MCF 10A (cell line): ENCODE measurements around the gene PTGES3L. TPM values are rescaled to one million over a fixed set of nuclear protein-coding genes. Genes with fewer than 3 reads are reported as not detected.

ENCODE experiments used
- BruUV-seq: library from RNA; stranded (reverse); fragments of 400-500 nt; replicated peaks from 2 replicates; lab custom pipeline; 2021; lab: Mats Ljungman, UMichigan
- CTCF ChIA-PET: fragments of 300-600 bp; sonication (Branson Sonifier 250); formaldehyde crosslinking; extraction: SDS; loops from one replicate; lab custom pipeline; 2021; ENCODE audit warnings: antibody characterized with exemption, inconsistent platforms; lab: Yijun Ruan, JAX
- POLR2A ChIA-PET: fragments of 300-600, 350-650 bp; sonication (Branson Sonifier 250); formaldehyde crosslinking; extraction: SDS; loops from one replicate; lab custom pipeline; 2020; ENCODE audit warnings: antibody characterized with exemption, inconsistent platforms; lab: Yijun Ruan, JAX
- DNase-seq: peaks from one replicate; pipeline ENCODE4 v3.0.0-alpha.2; 2018; ENCODE audit not compliant: unreplicated experiment
- H3K27ac Mint-ChIP-seq: one replicate; pipeline ENCODE4 v1.8.0; 2022; ENCODE audit warnings: mild to moderate bottlenecking, low read depth, mixed read lengths; ENCODE audit not compliant: unreplicated experiment
- H3K27me3 Mint-ChIP-seq: one replicate; pipeline ENCODE4 v1.8.0; 2022; ENCODE audit warnings: mixed read lengths; ENCODE audit not compliant: insufficient read depth, unreplicated experiment
- H3K36me3 Mint-ChIP-seq: one replicate; pipeline ENCODE4 v1.8.0; 2022; ENCODE audit warnings: mild to moderate bottlenecking, moderate library complexity, mixed read lengths; ENCODE audit not compliant: insufficient read depth, unreplicated experiment
- H3K4me1 Mint-ChIP-seq: one replicate; pipeline ENCODE4 v1.8.0; 2022; ENCODE audit warnings: mixed read lengths; ENCODE audit not compliant: insufficient read depth, unreplicated experiment
- H3K4me3 Mint-ChIP-seq: one replicate; pipeline ENCODE4 v1.8.0; 2022; ENCODE audit warnings: mild to moderate bottlenecking, moderate library complexity, mixed read lengths; ENCODE audit not compliant: unreplicated experiment
- H3K9me3 Mint-ChIP-seq: one replicate; pipeline ENCODE4 v1.8.0; 2022; ENCODE audit warnings: mixed read lengths; ENCODE audit not compliant: unreplicated experiment
- intact Hi-C: fragments of 100-400 bp; cut with micrococcal nuclease; formaldehyde crosslinking; loops from 2 replicates; pipeline ENCODE4 v1.14.1; 2022
- total RNA-seq: library from RNA; stranded (reverse); gene quantifications from 2 replicates; pipeline ENCODE4 v1.2.3, GENCODE V29; 2022
- TF ChIP-seq, protein P1 (sequence below): fragments of 200-600 bp; IDR thresholded peaks from one replicate; pipeline ENCODE4 v1.8.0; 2022; ENCODE audit warnings: antibody characterized with exemption, mild to moderate bottlenecking; ENCODE audit not compliant: unreplicated experiment

PTGES3L gene
- total RNA-seq, 1 experiment from 2014 or later: 0.96 TPM

DNA sequence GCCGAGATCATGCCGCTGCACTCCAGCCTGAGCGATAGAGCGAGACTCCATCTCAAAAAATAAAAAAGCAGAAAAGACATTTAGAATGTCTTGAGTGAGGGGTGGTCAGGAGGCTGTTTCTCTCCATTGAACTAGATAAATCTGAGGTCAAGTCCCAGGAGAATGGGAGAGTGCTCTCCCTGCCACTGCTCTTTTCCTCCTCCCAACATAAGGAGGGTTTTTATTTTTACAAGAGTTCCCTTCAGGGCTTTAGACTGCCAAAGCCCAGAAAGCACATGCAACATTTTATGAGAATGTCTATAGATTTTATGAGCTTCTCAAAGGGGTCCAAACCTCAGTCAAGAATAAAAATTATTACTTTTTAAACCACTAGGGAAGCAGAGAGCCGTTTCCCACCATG, 46.7 kb upstream of the PTGES3L start:
- POLR2A ChIA-PET: interaction anchor here (0.6 to 0.7 kb wide), 3 partner anchors 36 to 587 kb away, joined by 3 read pairs; no protein-coding TSS in a partner anchor
- H3K27me3 Mint-ChIP-seq: no peaks in the 10 kb centered on the region
- intact Hi-C loops: loop anchor here (10.0 kb wide), 1 partner anchor 308 kb away; no protein-coding TSS in a partner anchor
- TF ChIP-seq, protein P1, sequence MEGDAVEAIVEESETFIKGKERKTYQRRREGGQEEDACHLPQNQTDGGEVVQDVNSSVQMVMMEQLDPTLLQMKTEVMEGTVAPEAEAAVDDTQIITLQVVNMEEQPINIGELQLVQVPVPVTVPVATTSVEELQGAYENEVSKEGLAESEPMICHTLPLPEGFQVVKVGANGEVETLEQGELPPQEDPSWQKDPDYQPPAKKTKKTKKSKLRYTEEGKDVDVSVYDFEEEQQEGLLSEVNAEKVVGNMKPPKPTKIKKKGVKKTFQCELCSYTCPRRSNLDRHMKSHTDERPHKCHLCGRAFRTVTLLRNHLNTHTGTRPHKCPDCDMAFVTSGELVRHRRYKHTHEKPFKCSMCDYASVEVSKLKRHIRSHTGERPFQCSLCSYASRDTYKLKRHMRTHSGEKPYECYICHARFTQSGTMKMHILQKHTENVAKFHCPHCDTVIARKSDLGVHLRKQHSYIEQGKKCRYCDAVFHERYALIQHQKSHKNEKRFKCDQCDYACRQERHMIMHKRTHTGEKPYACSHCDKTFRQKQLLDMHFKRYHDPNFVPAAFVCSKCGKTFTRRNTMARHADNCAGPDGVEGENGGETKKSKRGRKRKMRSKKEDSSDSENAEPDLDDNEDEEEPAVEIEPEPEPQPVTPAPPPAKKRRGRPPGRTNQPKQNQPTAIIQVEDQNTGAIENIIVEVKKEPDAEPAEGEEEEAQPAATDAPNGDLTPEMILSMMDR: no peak
- DNase-seq: no peak
- H3K9me3 Mint-ChIP-seq: no peaks in the 10 kb centered on the region
- H3K36me3 Mint-ChIP-seq: peaks cover 5% of the 10 kb centered on the region
- no peak overlapping the region for H3K27ac Mint-ChIP-seq
- H3K4me1 Mint-ChIP-seq: peaks cover 12% of the 10 kb centered on the region
- H3K4me3 Mint-ChIP-seq: no peak overlapping the region
- CTCF ChIA-PET: interaction anchor here (0.7 kb wide), 1 partner anchor 97 kb away, joined by 3 read pairs; no protein-coding TSS in a partner anchor
- BruUV-seq: no TSS peak

DNA sequence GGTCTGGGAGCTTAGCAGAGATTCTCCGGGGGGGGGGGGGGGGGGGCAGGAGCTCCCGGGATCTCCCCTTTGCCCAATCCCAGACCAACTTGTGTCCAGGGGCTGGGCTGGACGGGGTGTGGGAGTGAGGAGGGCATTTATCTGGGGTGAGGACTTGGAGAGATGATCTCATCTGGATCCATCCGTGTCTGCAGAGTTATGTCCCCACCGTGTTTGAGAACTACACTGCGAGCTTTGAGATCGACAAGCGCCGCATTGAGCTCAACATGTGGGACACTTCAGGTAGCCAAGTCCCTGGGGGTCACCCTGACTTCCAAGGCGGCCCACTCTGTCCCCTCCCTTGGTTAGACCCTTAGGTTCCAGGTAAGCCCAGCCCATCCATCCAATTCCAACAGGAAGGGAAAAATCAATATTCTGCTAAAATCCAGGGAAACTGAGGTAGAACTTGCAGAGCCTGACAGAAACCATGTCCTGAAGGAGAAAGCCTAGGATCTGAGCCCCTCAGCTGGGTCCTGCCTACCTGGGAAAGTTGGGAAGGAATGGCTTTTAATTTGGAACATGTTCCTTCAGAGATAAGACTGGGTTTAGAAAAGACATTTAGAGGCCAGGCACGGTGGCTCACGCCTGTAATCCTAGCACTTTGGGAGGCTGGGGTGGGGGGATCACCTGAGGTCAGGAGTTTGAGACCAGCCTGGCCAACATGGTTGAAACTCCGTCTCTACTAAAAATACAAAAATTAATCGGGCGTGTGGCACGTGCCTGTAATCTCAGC, 46.1 kb upstream of the PTGES3L start:
- intact Hi-C loops: loop anchor here (10.0 kb wide), 1 partner anchor 309 kb away; no protein-coding TSS in a partner anchor
- CTCF ChIA-PET: interaction anchor here (0.6 kb wide), 1 partner anchor 190 kb away, joined by 3 read pairs; no protein-coding TSS in a partner anchor
- POLR2A ChIA-PET: interaction anchor here (0.6 to 5.9 kb wide), 2 partner anchors 27 to 334 kb away, joined by 3 to 58 read pairs; partner anchors contain the start of gene RPL27
- Mint-ChIP-seq H3K4me1 (peaks cover 12% of the 10 kb centered on the region), H3K9me3 (no peaks in the 10 kb centered on the region), H3K27ac (no peak overlapping the region), H3K27me3 (no peaks in the 10 kb centered on the region), H3K36me3 (peaks cover 12% of the 10 kb centered on the region), H3K4me3 (peak overlapping the region; percentile 39)
- BruUV-seq: no TSS peak
- no peak for DNase-seq
- TF ChIP-seq, protein P1: no peak

DNA sequence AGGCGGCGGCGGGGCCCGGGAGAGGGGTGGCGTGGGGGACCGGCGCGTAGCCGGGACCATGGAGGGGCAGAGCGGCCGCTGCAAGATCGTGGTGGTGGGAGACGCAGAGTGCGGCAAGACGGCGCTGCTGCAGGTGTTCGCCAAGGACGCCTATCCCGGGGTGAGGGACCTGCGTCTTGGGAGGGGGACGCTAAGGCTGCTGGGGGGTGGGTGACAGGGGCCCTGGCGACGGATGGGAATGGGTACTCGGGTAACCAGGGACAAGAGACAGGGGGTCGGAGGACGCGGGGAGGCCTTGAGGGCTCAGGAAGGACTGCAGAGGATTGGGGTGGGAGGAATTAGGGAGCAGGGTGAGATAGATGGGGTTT, 45.4 kb upstream of the PTGES3L start:
- Mint-ChIP-seq H3K9me3 (no peaks in the 10 kb centered on the region), H3K4me1 (peaks cover 12% of the 10 kb centered on the region), H3K27ac (peak overlapping the region; percentile 61), H3K36me3 (peaks cover 13% of the 10 kb centered on the region), H3K27me3 (no peaks in the 10 kb centered on the region), H3K4me3 (peak overlapping the region; percentile 39)
- POLR2A ChIA-PET: interaction anchor here (1.3 to 5.9 kb wide), 4 partner anchors 19 to 146 kb away, joined by 4 to 58 read pairs (median 16); partner anchors contain the start of genes IFI35, NBR1 and RPL27
- no peak for DNase-seq
- BruUV-seq: no TSS peak
- TF ChIP-seq, protein P1: no peak
- CTCF ChIA-PET: interaction anchor here (0.9 to 1.4 kb wide), 4 partner anchors 9 to 177 kb away, joined by 3 read pairs; no protein-coding TSS in a partner anchor
- intact Hi-C loops: loop anchor here (10.0 kb wide), 1 partner anchor 310 kb away; no protein-coding TSS in a partner anchor
